CD4-positive, alpha-beta T cell treated with Interferon alpha-2 for 1 hour (primary cell): Measurements from ENCODE around the gene GIMAP6.

Experiments
- DNase-seq, 2 donors: peaks; one replicate each; pipeline ENCODE4 v3.0.0-alpha.2; 2020 to 2022

GIMAP6 gene

DNA sequence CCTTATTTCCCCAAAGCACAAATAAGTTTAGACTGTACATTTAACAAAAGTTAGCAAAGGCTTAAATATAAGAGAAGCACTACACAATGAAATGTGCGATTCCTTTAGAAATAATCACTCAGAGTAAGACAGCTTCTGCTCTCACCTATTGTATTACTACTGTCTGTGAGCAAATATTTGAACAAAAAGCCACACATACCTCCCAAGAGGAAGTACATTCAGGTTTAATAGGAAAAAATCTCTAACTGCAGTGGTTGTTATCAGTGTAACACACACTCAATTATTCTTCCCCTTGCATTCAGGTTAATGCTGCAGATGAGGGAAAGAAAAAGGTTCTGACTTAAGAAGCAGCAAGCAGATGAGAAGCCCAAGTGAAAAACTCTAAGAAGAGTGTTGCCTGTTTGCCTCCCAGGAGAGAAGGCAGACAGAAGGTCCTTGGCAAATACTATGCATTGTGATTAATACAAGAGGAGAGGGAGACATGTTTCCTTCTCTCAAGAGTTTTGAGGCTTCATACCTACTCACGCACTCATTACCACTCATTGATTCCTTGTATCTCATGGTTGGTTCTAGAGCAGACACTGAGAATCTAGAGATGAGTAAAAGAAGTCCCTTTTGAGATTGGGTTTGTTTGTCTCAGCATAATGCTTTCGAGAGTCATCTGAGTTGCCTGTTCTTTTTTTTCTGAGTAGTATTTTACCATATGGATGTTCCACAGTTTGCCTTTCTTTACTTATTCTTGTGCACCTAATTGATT is 51.4 kb downstream of the GIMAP6 start:
- DNase-seq = no peak

DNA sequence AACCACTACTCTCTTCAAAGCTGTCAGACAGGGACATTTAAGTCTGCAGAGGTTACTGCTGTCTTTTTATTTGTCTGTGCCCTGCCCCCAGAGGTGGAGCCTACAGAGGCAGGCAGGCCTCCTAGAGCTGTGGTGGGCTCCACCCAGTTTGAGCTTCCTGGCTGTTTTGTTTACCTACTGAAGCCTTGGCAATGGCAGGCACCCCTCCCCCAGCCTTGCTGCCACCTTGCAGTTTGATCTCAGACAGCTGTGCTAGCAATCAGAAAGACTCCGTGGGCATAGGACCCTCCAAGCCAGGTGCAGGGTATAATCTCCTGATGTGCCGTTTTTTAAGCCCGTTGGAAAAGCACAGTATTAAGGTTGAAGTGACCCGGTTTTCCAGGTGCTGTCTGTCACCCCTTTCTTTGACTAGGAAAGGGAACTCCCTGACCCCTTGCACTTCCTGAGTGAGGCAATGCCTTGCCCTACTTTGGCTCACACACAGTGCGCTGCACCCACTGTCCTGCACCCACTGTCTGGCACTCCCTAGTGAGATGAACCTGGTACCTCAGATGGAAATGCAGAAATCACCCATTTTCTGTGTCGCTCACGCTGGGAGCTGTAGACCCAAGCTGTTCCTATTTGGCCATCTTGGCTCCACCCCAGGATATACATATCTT is 52.1 kb downstream of the GIMAP6 start:
- peak in 1 of 2 donors; percentile 47 for DNase-seq
